Adrenal gland (tissue), 5 donors: Measurements from ENCODE around the gene PHF23.

Experiments used
- CTCF ChIP-seq, 6 experiments: fragments of 450-650 bp in 4 of 6; fragments of 200-600 bp in 2 of 6; sonication (generic) in 1 of 6; IDR thresholded peaks; 1 replicate in 5 of 6; 2 replicates in 1 of 6; pipeline versions ENCODE4 v1.5.1 to v1.8.0; 2016 to 2021; ENCODE audit warnings: antibody characterized with exemption in 6 of 6, mild to moderate bottlenecking in 2 of 6, moderate library complexity in 1 of 6
- POLR2A ChIP-seq, 2 donors: fragments of 450-650 bp; IDR thresholded peaks; one replicate each; pipeline ENCODE4 v1.6.1; 2017; ENCODE audit warnings: antibody characterized with exemption in 2 of 2, mild to moderate bottlenecking in 2 of 2, moderate library complexity in 1 of 2
- donor health status: DM: no; HTN: no; CAD: no.

GRCh38 chr17:7263801-7264078, 24.5 kb upstream of the PHF23 start:
- TF ChIP-seq POLR2A (IDR thresholded peaks at IDR 0.05) (no peak), CTCF (IDR thresholded peaks at IDR 0.05) (no peak)
